Measurements from ENCODE around the gene LYRM4. TPM values are rescaled to one million over a fixed set of nuclear protein-coding genes. Genes with fewer than 3 reads are reported as not detected.

Gene LYRM4
- total RNA-seq, 1 experiment from 2014 or later = 76.9 TPM

GRCh38 chr6:5105146-5105545, 155.6 kb downstream of the LYRM4 start:
- no peak for DNase-seq (ENCODE audit: low read depth, low spot score)
- in situ Hi-C loops (cut with HindIII; ENCODE audit: low pct_unique_long_range_greater_than_20kb, low sequenced_read_pairs) = no loop called here

- DNase-seq (ENCODE audit: low read depth, low spot score) = no peak
- in situ Hi-C loops (cut with HindIII; ENCODE audit: low pct_unique_long_range_greater_than_20kb, low sequenced_read_pairs) = no loop called here
Observed at GRCh38 chr6:5104667-5105066, 156.1 kb downstream of the LYRM4 start.

GRCh38 chr6:5103250-5103649, 157.5 kb downstream of the LYRM4 start:
- in situ Hi-C loops (cut with HindIII; ENCODE audit: low pct_unique_long_range_greater_than_20kb, low sequenced_read_pairs) = no loop called here
- no peak for DNase-seq (ENCODE audit: low read depth, low spot score)

GRCh38 chr6:5102267-5102970, 158.3 kb downstream of the LYRM4 start:
- in situ Hi-C loops (cut with HindIII; ENCODE audit: low pct_unique_long_range_greater_than_20kb, low sequenced_read_pairs) = no loop called here
- no peak for DNase-seq (ENCODE audit: low read depth, low spot score)

- no peak for DNase-seq (ENCODE audit: low read depth, low spot score)
- in situ Hi-C loops (cut with HindIII; ENCODE audit: low pct_unique_long_range_greater_than_20kb, low sequenced_read_pairs) = no loop called here
Observed at GRCh38 chr6:5100806-5101205, 159.9 kb downstream of the LYRM4 start.

GRCh38 chr6:5099537-5099936, 161.2 kb downstream of the LYRM4 start:
- in situ Hi-C loops (cut with HindIII; ENCODE audit: low pct_unique_long_range_greater_than_20kb, low sequenced_read_pairs) = no loop called here
- DNase-seq (ENCODE audit: low read depth, low spot score) = no peak

- no peak for DNase-seq (ENCODE audit: low read depth, low spot score)
- in situ Hi-C loops (cut with HindIII; ENCODE audit: low pct_unique_long_range_greater_than_20kb, low sequenced_read_pairs) = no loop called here
Observed at GRCh38 chr6:5098501-5099270, 162.1 kb downstream of the LYRM4 start.

- DNase-seq (ENCODE audit: low read depth, low spot score) = no peak
- in situ Hi-C loops (cut with HindIII; ENCODE audit: low pct_unique_long_range_greater_than_20kb, low sequenced_read_pairs) = no loop called here
Observed at GRCh38 chr6:5096482-5096881, 164.3 kb downstream of the LYRM4 start.

GRCh38 chr6:5095236-5095635, 165.5 kb downstream of the LYRM4 start:
- in situ Hi-C loops (cut with HindIII; ENCODE audit: low pct_unique_long_range_greater_than_20kb, low sequenced_read_pairs) = no loop called here
- DNase-seq (ENCODE audit: low read depth, low spot score) = no peak

GRCh38 chr6:5094327-5094726, 166.4 kb downstream of the LYRM4 start:
- in situ Hi-C loops (cut with HindIII; ENCODE audit: low pct_unique_long_range_greater_than_20kb, low sequenced_read_pairs) = no loop called here
- DNase-seq (ENCODE audit: low read depth, low spot score) = no peak

- in situ Hi-C loops (cut with HindIII; ENCODE audit: low pct_unique_long_range_greater_than_20kb, low sequenced_read_pairs) = no loop called here
- DNase-seq (ENCODE audit: low read depth, low spot score) = no peak
Observed at GRCh38 chr6:5093231-5094015, 167.3 kb downstream of the LYRM4 start.

- no peak for DNase-seq (ENCODE audit: low read depth, low spot score)
- in situ Hi-C loops (cut with HindIII; ENCODE audit: low pct_unique_long_range_greater_than_20kb, low sequenced_read_pairs) = no loop called here
Observed at GRCh38 chr6:5091210-5092069, 169.3 kb downstream of the LYRM4 start.

GRCh38 chr6:5090603-5091002, 170.1 kb downstream of the LYRM4 start:
- no peak for DNase-seq (ENCODE audit: low read depth, low spot score)
- in situ Hi-C loops (cut with HindIII; ENCODE audit: low pct_unique_long_range_greater_than_20kb, low sequenced_read_pairs) = no loop called here

- DNase-seq (ENCODE audit: low read depth, low spot score) = no peak
- in situ Hi-C loops (cut with HindIII; ENCODE audit: low pct_unique_long_range_greater_than_20kb, low sequenced_read_pairs) = no loop called here
Observed at GRCh38 chr6:5089481-5090438, 171.0 kb downstream of the LYRM4 start.

- DNase-seq (ENCODE audit: low read depth, low spot score) = no peak
- in situ Hi-C loops (cut with HindIII; ENCODE audit: low pct_unique_long_range_greater_than_20kb, low sequenced_read_pairs) = no loop called here
Observed at GRCh38 chr6:5088780-5089179, 172.0 kb downstream of the LYRM4 start.

GRCh38 chr6:5087389-5087788, 173.4 kb downstream of the LYRM4 start:
- in situ Hi-C loops (cut with HindIII; ENCODE audit: low pct_unique_long_range_greater_than_20kb, low sequenced_read_pairs) = no loop called here
- DNase-seq (ENCODE audit: low read depth, low spot score) = no peak
